Measurements from ENCODE around the gene CAMK1D.

Gene CAMK1D

GRCh38 chr10:12563489-12563888 lies 214.1 kb downstream of the CAMK1D start:
- DNase-seq (ENCODE audit: low spot score) = no peak

GRCh38 chr10:12564173-12564572 lies 214.8 kb downstream of the CAMK1D start:
- DNase-seq (ENCODE audit: low spot score) = peak; percentile 9

GRCh38 chr10:12566161-12567115 lies 217.1 kb downstream of the CAMK1D start:
- DNase-seq (ENCODE audit: low spot score) = no peak

GRCh38 chr10:12568391-12569009 lies 219.2 kb downstream of the CAMK1D start:
- DNase-seq (ENCODE audit: low spot score) = no peak

- DNase-seq (ENCODE audit: low spot score) = no peak
Measured at GRCh38 chr10:12572281-12572680, 222.9 kb downstream of the CAMK1D start.

GRCh38 chr10:12577610-12578009 lies 228.3 kb downstream of the CAMK1D start:
- DNase-seq (ENCODE audit: low spot score) = no peak

GRCh38 chr10:12579954-12580858 lies 230.9 kb downstream of the CAMK1D start:
- DNase-seq (ENCODE audit: low spot score) = no peak

- no peak for DNase-seq (ENCODE audit: low spot score)
Measured at GRCh38 chr10:12583891-12584595, 234.7 kb downstream of the CAMK1D start.

GRCh38 chr10:12586741-12587140 lies 237.4 kb downstream of the CAMK1D start:
- DNase-seq (ENCODE audit: low spot score) = no peak

- no peak for DNase-seq (ENCODE audit: low spot score)
Measured at GRCh38 chr10:12587451-12587888, 238.1 kb downstream of the CAMK1D start.

- no peak for DNase-seq (ENCODE audit: low spot score)
Measured at GRCh38 chr10:12588091-12588860, 238.9 kb downstream of the CAMK1D start.

- DNase-seq (ENCODE audit: low spot score) = no peak
Measured at GRCh38 chr10:12589291-12589690, 239.9 kb downstream of the CAMK1D start.

GRCh38 chr10:12589791-12590190 lies 240.4 kb downstream of the CAMK1D start:
- no peak for DNase-seq (ENCODE audit: low spot score)

GRCh38 chr10:12590675-12591659 lies 241.6 kb downstream of the CAMK1D start:
- no peak for DNase-seq (ENCODE audit: low spot score)

GRCh38 chr10:12592967-12593366 lies 243.6 kb downstream of the CAMK1D start:
- no peak for DNase-seq (ENCODE audit: low spot score)

- DNase-seq (ENCODE audit: low spot score) = no peak
Measured at GRCh38 chr10:12594448-12594944, 245.1 kb downstream of the CAMK1D start.

GRCh38 chr10:12595936-12596576 lies 246.7 kb downstream of the CAMK1D start:
- DNase-seq (ENCODE audit: low spot score) = no peak

- DNase-seq (ENCODE audit: low spot score) = no peak
Measured at GRCh38 chr10:12597176-12597575, 247.8 kb downstream of the CAMK1D start.
